Measurements from ENCODE around the gene SPATA21. TPM values are rescaled to one million over a fixed set of nuclear protein-coding genes. Genes with fewer than 3 reads are reported as not detected.
"Not testable (repeated sequence)": the region's sequence is repeated elsewhere in the genome, so short reads cannot be mapped to it uniquely, and the experiment has no call there.

SPATA21 gene
- total RNA-seq, 4 donors from 2014 or later: not detected

DNA sequence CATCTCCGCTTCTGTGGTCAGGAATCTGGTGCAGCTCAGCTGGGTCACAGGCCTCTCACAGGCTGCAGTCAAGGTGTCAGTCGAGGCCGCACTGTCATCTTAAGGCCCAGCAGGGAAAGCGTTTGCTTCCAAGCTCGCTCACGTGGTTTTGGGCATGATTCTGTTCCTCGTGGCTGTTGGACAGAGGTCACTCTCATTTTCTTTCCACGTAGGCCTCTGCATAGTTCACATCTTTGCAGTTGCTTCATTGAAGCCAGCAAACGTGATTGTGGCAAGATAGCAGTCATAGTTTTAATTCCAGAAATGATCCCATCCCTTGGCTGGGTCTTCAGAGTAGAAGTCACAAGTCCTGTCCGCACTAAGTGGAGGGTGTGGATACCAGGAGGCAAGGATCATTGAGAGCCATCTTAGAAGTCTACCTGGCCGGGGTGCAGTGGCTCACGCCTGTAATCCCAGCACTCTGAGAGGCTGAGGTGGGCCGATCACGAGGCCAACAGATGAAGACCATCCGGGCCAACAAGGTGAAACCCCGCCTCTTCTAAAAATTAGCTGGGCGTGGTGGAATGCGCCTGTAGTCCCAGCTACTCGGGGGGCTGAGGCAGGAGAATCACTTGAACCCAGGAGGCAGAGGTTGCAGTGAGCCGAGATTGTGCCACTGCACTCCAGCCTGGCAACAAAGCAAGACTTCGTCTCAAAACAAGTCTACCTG is 27.8 kb upstream of the SPATA21 start:
- no peaks in the 10 kb centered on the region for H3K27me3 ChIP-seq
- 95% methylated on average over 16 to 20 of the region's 21 CpGs for WGBS, 2 donors
- no peaks in the 10 kb centered on the region for H3K4me1 ChIP-seq
- H3K4me3 ChIP-seq (replicated peaks in 1 of 3): no peak overlapping the region
- no peak for DNase-seq
- TF ChIP-seq CTCF (IDR thresholded peaks at IDR 0.05) (no peak), POLR2A (IDR thresholded peaks at IDR 0.05) (no peak)
- intact Hi-C loops (cut with DNase I): no loop called here
- H3K27ac ChIP-seq: no peak overlapping the region
- H3K9me3 ChIP-seq: no peaks in the 10 kb centered on the region
- peaks cover 5 to 10% of the 10 kb centered on the region in 2 donors for H3K36me3 ChIP-seq

GRCh38 chr1:16462773-16463330 is 25.6 kb upstream of the SPATA21 start:
- no peak overlapping the region for H3K4me3 ChIP-seq (replicated peaks in 1 of 3)
- H3K36me3 ChIP-seq: peaks cover 18 to 25% of the 10 kb centered on the region in 2 donors
- intact Hi-C loops (cut with DNase I): no loop called here
- no peaks in the 10 kb centered on the region for H3K9me3 ChIP-seq
- 86 to 95% methylated on average over 7 of the region's 7 CpGs for WGBS, 2 donors
- DNase-seq: no peak
- no peaks in the 10 kb centered on the region for H3K27me3 ChIP-seq
- H3K27ac ChIP-seq: no peak overlapping the region
- TF ChIP-seq POLR2A (IDR thresholded peaks at IDR 0.05) (no peak), CTCF (IDR thresholded peaks at IDR 0.05) (no peak)
- H3K4me1 ChIP-seq: no peaks in the 10 kb centered on the region

DNA sequence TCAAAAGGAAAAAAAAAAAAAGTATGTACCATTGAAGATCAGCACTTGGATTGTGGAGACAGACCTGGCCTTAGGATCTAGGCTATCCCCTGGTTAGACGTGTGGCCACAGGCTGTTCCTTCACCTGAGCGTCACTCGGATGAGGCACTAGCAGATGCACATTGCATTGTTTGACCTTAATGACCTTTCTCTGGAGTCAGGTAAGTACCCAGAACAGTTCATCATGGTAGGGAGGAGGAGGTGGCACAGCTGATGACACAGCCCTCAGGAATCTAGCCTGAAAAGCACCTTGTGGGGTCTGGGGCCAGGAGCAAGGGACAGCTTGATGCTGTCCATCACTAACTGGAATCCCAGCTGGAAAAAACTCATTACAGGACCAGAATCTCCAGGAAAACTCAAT is 24.5 kb upstream of the SPATA21 start:
- Histone ChIP-seq H3K9me3 (no peaks in the 10 kb centered on the region), H3K27me3 (no peaks in the 10 kb centered on the region), H3K4me1 (no peaks in the 10 kb centered on the region), H3K27ac (no peak overlapping the region), H3K4me3 (replicated peaks in 1 of 3) (no peak overlapping the region), H3K36me3 (peaks cover 23 to 33% of the 10 kb centered on the region in 2 donors)
- WGBS, 2 donors: 97 to 98% methylated on average over 3 of the region's 3 CpGs
- no peak for TF ChIP-seq CTCF (IDR thresholded peaks at IDR 0.05)
- TF ChIP-seq POLR2A (IDR thresholded peaks at IDR 0.05): no peak
- no peak for DNase-seq
- intact Hi-C loops (cut with DNase I): no loop called here

- intact Hi-C loops (cut with DNase I): no loop called here
- WGBS, 2 donors: 87 to 91% methylated on average over 6 of the region's 6 CpGs
- TF ChIP-seq CTCF (IDR thresholded peaks at IDR 0.05) (no peak), POLR2A (IDR thresholded peaks at IDR 0.05) (no peak)
- Histone ChIP-seq H3K27ac (no peak overlapping the region), H3K27me3 (no peaks in the 10 kb centered on the region), H3K36me3 (peaks cover 39% of the 10 kb centered on the region in 2 donors), H3K9me3 (no peaks in the 10 kb centered on the region), H3K4me3 (replicated peaks in 1 of 3) (no peak overlapping the region), H3K4me1 (no peaks in the 10 kb centered on the region)
- DNase-seq: no peak
These were observed 22.2 kb upstream of the SPATA21 start for GRCh38 chr1:16459352-16459925.

- WGBS, 2 donors: 93 to 94% methylated on average over 5 to 6 of the region's 6 CpGs
- Histone ChIP-seq H3K9me3 (no peaks in the 10 kb centered on the region), H3K27ac (no peak overlapping the region), H3K36me3 (peaks cover 39% of the 10 kb centered on the region in 2 donors), H3K27me3 (no peaks in the 10 kb centered on the region), H3K4me1 (no peaks in the 10 kb centered on the region), H3K4me3 (replicated peaks in 1 of 3) (no peak overlapping the region)
- intact Hi-C loops (cut with DNase I): no loop called here
- no peak for DNase-seq
- TF ChIP-seq CTCF (IDR thresholded peaks at IDR 0.05) (no peak), POLR2A (IDR thresholded peaks at IDR 0.05) (no peak)
These were observed 21.6 kb upstream of the SPATA21 start for GRCh38 chr1:16458831-16459230.

DNA sequence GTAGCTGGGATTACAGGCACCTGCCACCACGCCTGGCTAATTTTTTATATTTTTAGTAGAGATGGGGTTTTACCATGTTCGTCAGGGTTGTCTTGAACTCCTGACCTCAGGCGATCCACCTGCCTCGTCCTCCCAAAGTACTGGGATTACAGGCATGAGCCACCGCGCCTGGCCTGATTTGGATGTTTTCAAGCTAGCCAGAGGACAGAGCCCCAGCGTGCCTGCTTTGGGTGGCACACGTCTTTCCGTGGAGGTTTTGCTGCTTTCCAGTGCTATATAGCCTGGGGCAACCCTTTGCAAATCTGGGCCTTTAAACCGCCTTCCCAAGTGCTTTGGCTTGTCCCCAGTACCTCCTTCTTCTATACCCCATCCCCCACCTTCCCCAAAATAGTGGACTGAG is 18.9 kb upstream of the SPATA21 start:
- H3K4me3 ChIP-seq (replicated peaks in 1 of 3); H3K27me3 ChIP-seq; H3K27ac ChIP-seq; H3K4me1 ChIP-seq; H3K9me3 ChIP-seq; intact Hi-C loops (cut with DNase I); DNase-seq: not testable (repeated sequence)
- WGBS, 2 donors: 93 to 97% methylated on average over 10 of the region's 10 CpGs
- H3K36me3 ChIP-seq: peaks cover 55% of the 10 kb centered on the region in 2 donors

DNA sequence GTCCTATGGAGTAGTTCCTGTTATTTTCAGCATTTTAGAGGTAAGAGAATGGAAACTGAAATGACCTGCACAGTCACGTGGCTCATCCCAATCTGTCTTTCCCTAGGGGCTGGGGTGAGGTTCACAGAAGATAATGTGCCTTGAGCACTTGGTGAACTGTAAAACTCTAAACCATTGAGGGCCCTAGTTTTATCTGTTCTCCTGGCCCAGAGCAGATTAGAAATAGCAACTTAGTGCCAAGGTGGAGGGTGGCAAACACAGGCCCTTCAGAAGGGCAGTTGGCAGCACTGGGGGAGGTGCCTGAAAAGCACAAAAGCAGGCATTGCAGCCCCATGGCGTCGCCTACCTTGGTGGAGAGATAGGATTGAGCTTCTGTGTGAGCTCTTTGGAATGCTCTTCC is 17.7 kb upstream of the SPATA21 start:
- H3K27ac ChIP-seq; intact Hi-C loops (cut with DNase I); H3K4me1 ChIP-seq; H3K27me3 ChIP-seq; DNase-seq; H3K9me3 ChIP-seq; H3K4me3 ChIP-seq (replicated peaks in 1 of 3): not testable (repeated sequence)
- 90 to 94% methylated on average over 3 of the region's 3 CpGs for WGBS, 2 donors
- peaks cover 52 to 53% of the 10 kb centered on the region in 2 donors for H3K36me3 ChIP-seq

All from thyroid gland (tissue), 4 donors.